ENCODE measurements around the gene ARHGAP26.

The ARHGAP26 gene

DNA sequence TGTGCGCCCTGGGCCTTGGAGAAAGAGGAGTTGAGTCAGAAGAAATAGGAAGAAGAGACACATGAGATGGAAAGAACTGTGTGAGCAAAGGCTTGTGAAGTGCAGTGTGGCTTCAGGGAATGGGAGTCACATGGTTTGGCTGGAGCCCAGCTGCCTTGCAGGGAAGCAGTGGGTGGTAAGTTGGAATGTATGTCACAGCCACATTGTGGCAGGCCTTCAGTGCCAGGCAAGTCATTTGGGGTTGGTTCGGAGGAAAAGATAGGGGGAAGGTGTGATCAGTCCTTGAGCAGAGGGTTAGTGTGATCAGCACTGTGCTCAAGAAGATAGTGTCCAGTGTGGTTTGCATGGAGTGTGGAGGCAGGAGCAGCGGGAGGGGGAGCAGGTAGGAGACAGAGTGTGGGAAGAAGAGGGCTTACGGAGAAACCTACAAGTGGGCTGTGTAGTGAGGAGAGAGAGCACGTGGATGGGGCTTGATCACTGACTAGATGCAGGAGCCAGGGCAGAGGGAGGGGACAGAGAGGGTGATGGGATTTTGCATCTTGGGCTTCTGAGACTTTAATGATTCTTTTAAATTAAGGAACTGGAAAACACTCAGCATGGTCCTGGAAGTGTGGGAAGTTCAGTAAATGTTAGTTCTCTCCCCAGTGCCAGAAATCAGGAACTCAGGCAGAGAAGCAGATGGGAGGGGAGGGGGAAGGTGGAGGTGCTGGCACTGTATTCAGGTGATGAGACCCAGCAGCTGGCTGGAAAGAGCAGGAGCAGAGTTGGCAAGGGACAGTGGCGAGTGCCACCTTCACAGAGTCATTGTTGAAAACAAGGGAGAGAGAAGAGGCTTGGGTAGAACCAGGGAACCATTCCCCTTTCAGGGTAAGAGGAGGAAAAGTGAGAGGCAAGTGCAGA lies 46.6 kb downstream of the ARHGAP26 start:
- no peak for DNase-seq

DNA sequence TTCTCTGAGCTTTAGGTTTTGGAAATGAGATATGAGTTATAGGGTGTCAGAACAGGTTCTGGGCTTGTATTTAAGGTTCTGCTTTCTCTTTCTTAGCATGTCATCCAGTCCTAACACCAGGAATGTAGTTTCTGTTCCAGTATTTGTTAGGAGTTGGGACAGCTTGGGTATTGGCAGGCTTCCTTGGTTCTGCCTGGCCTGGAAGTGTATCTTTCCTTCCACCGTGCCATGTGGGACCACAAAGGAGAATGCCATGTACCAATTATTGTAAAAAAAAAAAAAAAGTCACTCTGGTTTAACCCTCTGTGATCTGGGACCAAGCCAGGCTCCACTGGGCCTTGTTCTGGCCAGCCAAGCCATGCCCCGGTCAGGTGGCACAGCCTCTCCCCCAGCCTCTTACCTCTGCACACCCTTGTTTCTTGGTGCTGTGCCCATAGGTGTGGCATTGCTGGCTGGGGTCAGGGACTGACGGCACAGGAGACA lies 47.8 kb downstream of the ARHGAP26 start:
- no peak for DNase-seq

DNA sequence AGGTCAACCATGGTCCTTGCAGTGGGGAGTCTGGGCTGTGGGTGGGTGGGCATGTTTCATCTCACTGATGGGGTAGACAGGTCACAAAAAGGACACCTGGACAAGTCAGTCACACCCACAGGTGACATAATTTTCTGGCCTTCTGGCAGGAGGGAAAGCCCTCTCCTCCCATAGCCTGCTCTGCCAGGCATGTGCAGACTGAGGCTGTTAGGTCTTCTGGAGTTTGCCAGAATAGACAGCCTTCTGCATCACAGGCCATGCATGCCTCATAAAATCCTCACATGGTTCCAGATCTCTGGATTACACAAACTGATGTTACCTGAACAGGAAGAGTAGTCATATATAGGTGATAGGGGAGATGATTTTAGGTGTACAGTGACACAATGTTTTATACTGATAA lies 49.1 kb downstream of the ARHGAP26 start:
- no peak for DNase-seq

DNA sequence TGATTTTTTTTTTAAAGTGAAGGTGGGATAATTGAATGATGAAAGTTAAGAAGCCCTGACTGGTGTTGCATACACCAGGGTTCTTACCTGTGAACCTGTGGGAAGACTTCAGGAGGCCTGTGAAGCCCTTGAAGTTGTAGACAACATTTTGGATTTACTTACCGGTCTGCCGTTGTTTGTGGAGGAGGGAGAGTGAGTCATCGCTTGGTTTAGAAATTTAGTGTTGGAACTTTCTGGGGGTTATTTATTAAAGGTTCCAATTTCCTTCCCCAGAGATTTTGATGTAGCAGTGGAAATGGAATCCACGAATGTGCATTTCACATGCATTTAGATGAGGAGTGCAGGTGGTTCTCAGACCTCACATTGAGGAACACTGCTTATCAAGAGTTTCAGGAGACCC lies 49.6 kb downstream of the ARHGAP26 start:
- DNase-seq = no peak

DNA sequence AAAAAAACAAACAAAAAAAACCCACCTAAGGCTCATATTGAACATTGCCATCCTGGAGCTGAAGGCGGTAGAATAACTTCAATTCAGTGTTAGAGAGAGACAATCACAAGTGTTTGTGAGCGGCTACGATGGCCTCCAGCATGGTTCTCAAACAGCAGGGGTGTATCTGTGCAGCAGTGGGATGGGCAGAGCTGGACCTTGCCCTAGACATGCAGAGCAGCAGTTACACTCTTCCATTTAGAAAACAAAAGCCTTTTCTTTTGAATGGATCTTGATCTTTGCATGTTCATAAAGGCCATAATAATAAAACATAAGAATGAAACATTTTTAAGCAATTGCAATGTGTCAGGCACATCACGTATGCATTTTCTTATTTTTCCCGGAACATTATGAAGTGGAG lies 50.3 kb downstream of the ARHGAP26 start:
- DNase-seq = no peak

DNA sequence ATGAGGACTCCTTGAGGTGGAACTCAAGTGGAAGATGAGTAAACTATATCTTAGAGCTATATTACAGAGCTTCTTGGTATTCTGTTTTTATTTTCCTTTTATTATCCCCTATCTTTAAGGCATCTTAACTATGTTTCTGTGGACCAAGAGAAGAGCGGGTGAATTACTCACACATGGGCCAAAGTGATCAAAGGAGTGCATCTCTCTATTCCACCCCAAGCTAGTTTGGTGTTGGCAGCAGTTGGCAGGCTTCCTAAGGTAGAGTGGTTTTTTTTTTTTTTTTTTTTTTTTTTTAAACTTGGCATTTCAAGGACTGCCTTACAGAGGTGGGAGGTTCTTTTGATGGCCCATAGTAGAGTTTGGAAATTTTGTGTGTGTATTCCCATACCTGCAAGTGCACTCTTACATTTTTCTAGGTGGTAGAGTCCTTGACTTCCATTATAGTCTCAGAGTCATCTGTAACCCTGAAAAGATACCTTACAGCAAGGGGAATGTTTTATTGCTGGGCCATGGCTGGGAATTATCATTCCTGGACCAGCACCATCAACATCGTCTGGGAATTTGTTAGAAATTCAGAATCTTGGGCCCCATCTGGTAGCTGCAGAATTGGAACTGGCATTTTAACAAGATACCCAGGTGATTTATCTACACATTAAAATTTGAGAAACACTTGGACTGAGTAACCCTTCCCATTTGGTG lies 51.0 kb downstream of the ARHGAP26 start:
- no peak for DNase-seq

DNA sequence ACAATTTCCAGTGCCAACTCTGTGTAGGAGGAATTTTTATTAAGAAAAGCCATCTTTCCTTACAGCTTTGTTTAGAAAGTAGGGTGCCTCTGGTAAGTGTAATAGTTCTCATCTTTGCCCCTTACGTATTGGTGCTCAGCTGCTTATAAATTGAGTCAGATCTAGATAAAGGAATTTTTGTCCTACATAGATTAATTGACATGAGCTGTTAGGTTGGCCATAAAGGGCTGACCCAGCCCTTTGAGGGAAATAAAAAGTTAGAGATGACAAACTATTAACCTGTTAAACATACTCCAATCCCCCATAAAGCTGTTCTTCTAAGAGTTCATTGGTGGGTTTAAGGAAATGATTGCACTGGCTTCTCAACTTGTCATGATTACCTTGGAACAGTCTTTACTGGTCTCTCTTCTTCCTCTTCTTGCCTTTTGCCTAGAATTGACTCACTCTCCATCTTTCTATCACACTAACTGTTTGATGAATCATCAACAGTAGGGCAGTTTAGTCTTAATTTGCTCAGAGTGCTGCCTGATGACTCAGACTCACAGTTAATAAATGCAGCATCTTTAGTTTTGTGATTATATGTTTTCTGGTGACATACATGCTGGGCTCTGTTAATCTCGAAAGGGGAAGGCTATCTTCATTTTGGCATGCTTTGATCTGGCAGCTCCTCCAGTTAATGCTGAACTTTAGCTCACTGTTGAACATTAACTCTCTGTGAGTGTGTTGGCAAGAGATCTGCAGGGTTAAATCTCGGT lies 51.7 kb downstream of the ARHGAP26 start:
- no peak for DNase-seq

DNA sequence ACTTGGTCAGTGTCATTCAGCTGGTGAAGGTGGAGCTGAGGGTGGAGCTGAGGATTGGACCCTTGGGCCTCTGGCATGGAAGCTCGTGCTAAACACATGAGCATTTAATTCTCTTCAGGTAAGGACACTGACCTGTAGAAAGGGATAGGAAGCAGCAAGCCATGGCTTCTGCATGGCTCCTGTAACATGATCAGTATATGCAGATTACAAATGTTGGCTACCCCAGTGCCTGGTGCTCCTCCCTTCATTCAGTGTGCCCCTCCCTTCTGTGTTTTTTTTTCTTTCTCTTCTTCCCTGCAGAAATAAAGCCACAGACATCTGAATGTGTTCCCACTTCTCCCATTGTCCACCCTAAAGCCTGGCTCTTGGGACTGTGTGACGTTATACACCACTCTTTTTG lies 52.9 kb downstream of the ARHGAP26 start:
- DNase-seq = no peak

DNA sequence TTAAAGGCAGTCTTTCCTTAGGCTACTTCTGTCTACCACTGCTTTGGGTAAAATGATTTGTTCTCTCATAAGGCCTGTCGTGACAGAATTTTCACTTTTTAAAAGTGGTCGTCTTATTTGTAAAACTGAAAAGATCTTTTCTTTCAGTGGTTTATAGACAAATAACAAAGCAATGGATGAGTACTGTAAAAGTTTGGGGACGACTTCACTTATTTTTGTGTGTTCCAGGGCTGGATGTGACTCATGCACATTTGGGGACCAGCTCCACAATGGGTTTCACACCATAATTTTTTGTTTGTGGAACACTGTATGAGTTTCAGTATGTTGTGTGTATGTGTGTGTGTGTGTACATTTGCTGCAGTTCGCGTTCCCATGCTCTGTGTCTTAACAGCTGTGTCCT lies 53.6 kb downstream of the ARHGAP26 start:
- no peak for DNase-seq

DNA sequence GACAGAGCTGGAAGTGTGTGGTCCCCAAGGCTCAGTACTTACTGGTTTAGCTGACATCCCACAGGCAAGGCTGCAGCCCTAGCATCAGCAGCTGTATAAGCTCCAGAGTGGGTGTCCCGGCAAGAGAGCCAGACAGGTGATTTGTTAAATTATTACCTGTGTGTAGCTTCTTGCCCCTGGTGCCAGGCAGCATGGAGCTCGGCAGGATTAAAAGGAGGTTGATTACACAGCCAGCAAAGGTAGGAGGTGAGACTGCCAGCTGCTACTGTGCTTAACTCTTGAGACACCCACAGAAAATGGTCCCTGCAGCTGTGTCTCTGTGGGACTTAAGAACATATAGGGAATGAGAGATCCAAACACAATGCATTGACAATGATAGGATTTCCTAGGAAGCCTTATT lies 54.2 kb downstream of the ARHGAP26 start:
- DNase-seq = no peak

DNA sequence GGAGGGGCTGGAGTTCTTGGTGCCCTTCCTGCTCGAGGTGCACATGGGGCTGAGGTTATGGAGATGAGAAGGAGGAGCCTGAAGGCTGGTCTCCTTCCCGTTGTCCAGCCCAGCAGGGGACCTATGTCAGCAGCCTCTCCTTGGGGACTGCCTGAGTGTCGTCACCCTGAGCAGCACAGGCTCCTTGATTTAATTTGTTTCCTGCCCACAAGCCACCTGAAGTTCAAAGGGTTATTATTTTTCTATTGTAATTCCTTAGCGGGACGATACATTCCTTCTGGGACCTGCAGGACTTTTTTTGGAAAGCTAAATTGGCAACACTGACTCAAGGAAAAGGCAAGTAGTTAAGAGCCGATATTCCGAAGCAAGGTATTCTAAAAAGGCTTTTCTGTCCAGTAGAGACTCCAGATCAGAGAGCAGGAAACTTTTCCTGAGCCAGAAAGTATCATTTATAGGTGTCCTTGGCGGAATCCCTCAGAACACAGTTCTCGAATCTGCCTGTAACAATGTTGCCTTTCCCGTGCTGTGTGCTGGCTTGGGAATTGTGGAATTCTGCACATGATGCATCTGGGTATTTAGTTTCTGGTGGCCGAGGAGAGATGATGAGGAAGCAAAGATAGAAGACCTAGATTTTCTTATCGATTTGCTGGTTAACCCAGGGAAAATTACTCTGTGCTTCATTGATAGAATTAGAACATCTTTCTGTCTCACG lies 55.4 kb downstream of the ARHGAP26 start:
- no peak for DNase-seq

DNA sequence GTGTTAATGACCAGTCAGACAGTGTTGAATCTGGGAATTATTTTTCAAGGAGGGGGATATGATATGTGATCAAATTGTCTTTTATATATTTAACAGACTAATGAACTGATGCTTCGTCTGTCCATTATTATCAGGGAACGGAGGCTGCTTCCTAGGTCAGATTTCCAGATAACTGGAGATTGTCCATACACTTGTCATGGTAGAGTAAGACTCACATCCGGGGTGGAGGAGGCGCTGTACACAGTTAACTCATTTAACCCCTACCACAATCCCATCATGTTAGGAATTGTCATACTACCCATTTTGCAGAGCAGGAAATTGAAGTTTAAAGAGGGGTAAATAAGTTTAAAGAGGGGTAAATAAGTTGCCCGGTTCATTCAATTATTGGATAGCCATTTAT lies 55.9 kb downstream of the ARHGAP26 start:
- DNase-seq = no peak

DNA sequence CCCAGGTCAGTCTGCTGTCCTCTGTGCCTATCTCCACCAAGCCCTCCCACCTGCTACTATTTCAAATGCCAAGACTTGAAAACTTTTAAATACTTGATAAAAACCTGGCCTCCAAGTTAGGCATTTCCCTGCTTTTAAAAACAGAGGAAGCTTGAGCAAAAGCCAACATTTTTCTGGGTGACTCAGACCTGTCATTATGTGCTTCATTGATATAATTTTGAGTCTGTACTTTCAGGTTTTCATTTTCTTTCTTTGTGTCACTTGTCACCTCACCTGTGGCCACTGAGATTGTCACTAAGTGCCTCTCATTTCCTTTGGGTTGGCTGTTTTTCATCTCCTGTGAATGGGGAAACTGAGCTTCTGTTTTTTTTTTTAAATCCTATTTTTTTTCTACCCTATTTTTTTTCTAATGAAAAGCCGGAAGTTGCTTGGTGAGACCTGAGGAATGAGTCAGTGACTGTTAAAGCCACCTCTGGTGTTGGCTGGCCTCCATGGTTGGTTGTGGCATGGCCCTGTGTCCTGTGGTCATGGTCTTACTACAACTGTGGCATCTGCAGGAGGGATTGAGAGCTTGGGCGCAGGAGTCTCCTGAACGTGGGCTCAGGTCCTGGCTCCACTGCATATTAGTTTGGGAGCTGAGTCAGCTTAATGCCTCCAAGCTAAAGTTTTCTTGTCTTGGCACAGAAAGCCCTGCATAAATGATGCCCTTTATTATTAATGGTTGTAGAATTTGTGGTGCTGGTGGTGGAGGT lies 56.7 kb downstream of the ARHGAP26 start:
- no peak for DNase-seq

DNA sequence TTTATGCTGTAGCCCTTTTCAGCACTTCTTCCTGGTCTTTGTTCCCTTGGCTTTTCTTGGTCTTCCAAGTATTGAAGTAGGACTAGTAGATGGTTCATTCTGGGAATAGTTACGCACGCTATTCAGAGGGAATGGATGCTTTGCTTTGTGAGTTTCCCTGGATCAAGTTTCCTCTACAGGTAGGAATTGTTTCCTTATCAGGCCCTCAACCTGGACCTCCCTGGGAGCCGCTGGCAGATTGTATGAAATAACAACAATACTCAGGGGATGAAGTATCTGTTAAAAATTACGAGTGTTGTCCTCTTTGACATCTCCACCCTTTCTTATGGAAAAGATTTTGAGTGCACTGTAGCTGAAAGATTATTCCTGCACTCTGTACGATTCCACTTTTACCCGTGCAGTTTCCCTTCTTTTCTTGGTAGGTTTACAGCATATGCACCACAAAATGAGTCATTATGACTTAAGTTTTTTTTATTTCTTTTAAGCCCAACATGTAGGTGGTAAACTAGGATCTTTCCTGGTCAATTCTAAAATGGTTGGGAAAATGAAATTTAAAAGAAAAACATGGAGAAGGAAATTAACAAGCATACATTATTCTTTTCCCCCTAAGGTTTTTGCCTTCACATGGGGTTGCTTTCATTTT lies 57.9 kb downstream of the ARHGAP26 start:
- no peak for DNase-seq

DNA sequence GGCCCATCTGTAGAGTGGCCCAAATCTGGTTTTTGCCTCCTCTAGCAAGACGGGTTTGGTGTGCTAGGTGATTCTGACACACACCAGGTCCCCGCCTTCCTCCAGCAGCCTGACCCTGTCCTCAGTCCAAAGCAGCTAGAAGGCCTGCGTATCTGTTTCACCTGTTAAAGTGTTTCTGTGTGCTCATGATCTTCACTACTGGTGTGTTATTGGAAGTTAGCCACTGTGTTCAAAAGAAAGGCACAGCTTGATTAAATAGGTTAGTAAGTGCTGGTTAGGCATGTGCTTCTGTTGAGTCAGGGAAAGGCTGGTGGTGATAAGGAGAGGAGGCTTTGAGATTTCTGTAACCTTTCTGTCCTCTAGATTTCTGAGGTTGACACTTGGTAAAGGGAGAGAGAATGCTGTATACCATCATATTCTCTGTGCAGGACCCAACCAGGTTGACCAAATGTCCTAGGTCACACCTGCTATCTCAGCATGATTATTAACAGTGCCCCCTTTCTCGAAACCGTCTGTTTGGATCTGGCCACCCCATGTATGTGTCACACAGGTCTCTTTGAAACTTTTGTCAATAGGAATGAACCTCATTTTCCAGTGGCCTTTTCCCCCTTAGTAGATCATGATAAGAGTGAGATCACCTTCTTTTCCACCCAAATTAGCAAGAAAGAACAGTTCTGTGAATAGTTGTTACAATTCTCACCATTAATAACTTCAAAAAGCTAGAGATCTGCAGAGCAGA lies 58.8 kb downstream of the ARHGAP26 start:
- no peak for DNase-seq

DNA sequence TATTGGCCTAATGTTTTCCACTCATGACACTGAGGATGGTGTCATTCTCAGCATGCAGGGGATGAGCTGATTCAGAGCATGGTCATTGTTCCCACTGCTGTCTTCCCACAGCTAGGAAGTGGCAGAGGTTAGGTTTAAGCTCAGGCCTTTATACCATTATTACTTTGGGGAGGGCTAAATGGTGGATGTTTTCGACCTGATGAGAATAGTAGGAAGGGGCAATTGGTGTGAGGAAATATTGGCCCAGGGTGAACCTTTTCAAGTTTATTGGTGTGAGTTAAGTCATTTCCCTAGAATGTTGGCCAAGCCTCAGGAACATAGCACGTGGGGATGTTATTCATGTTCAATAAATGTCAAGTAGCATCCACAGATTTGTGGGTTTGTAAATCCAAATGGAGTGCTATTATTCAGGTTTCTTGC lies 59.6 kb downstream of the ARHGAP26 start:
- DNase-seq = no peak

DNA sequence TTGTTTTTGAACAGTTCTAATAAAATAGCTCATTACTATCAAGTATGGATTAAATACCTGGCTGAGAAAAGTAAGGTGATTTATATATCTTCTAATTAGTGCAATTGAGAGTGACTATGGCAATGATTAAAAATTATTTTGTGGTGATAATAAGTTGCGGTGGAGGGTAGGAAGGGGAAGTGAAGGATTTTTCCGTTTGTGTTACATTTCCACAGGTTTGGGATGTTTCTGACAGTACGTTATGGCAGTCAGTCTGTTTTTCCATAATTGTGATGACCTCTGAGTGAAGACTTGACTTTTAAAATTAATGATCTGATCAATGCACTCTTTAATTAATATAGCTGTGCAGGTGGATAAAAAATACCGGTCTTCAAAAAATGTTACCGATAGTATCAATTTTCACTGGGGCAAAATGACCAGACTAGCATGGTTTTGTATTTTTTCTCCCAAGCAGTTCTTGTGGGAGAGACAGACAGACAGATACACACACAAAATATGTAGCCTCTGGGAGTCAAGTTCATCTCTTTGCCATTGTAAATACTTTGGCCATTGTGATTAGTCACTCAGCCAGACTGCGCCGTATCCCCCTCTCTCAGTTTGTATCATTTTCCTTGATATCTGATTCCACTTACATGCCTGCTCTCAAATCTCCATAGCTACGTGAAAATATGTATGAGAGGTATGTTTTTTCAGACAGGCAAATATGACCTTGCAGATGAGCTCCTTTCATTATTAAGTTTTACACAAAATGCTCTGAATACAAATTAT lies 60.2 kb downstream of the ARHGAP26 start:
- no peak for DNase-seq

DNA sequence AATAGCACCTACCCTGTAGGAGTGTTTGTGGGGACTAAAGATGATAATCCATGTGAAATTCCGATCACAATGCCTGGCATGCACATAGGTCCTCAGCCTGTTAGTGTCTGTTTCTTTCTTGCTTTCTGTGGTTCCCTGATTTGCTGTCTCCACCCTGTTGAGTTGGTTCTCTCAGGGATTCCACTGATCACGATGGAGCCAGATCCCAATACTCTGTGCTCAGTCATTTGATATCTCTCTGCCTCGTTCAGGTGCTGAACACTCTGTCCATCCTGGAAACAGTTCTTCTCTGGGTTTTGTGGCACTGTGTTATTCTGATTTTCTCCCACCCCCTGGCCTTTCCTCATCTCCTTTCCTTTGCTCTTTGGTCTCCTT lies 60.8 kb downstream of the ARHGAP26 start:
- DNase-seq = no peak

DNA sequence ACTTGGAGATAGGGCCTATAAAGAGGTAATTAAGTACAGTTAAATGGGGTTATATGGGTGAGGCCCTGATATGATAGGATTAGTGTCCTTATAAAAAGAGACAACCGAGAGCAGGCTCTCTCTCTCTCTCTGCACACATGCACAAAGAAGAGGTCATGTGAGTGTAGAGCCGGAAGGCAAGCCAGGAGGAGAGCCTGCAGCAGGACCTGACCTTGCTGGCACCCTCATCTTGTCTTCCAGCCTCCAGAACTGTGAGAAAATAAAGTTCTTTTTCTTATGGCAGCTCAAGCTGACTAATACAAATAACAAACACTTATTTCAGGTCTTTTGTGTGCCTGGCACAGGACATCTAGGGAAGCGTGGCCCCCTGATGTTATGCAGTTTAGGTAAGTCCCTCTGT lies 62.1 kb downstream of the ARHGAP26 start:
- DNase-seq = no peak

Data from NCI-H524 (cell line).